Measurements from ENCODE around the gene CEACAM6. TPM values are rescaled to one million over a fixed set of nuclear protein-coding genes. Genes with fewer than 3 reads are reported as not detected.
"Not testable (repeated sequence)": the region's sequence is repeated elsewhere in the genome, so short reads cannot be mapped to it uniquely, and the experiment has no call there.

Gene CEACAM6
- polyA plus RNA-seq, 6 donors from 2014 or later = not detected

DNA sequence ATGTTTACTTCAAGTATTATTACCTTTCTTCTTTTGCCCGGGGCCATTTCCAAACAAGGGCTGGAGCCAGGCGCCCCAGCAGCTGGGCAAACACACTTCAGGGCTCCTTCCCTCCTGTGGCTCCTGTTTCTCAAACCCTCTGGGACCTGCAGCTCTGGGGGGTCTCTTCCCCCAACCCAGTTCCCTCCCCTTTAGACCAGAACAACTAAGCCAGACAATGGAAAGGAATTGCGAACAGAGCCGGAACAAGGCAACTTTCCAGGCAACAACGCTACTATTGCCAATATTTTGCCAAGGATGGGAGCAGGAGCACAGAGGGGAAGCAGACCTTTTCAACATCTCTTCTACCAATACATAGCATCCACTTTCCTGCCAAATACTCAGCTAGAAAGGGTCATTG lies 33.7 kb downstream of the CEACAM6 start:
- H3K36me3 Mint-ChIP-seq; H3K4me3 Mint-ChIP-seq; ATAC-seq (ENCODE audit: low read depth in 2 of 2); DNase-seq; H3K9me3 Mint-ChIP-seq; H3K27ac Mint-ChIP-seq: not testable (repeated sequence)
- peaks cover 9 to 51% (median 50%) of the 10 kb centered on the region in 3 donors for H3K27me3 Mint-ChIP-seq
- peaks cover 18 to 25% (median 19%) of the 10 kb centered on the region in 3 donors for H3K4me1 Mint-ChIP-seq

DNA sequence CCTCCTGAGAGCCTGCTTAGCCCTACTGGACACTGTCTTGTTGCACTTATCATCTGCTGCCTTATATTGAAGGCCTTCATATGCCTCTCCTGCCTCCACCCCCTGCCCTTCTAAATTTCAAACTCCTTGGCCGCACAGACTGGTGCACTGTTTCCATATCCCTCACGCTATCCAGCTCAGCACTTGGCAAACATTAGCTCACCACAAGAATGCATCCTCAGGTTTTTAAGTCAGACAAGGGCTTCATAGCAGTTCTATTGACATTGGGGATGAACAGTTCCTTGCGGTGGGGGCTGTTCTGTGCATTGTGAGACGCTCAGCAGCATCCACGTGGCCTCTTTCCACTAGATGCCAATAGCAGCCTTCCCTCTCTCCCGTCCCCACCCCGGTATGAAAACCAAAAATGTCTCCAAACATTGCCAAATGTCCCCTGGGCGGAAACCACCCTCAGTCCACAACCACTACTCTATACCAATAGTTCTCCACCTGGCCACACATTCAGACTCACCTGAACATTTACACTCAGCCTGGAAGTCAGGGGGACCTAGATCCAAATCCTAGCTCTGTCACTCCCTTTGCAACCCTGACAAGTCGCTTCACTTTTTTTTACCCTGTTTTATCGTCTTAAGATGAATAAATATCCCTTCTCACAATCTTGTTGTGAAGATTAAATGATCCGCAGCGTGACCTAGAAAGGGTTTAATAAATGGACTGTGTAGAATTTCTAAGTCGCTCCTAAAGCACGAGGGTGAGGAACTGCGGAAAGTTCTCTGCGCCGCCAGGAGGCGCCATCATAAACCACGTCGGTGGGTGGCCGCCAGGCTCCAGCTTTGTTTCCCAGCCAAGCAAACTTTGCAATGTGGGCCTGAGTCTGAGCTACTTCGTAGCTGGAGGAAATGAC lies 37.4 kb downstream of the CEACAM6 start:
- ATAC-seq (ENCODE audit: low read depth in 2 of 2) (peak; percentile 53 to 56), DNase-seq (peak; percentile 19)
- Mint-ChIP-seq H3K27me3 (peaks cover 10 to 43% (median 42%) of the 10 kb centered on the region in 3 donors), H3K9me3 (no peaks in the 10 kb centered on the region), H3K36me3 (no peaks in the 10 kb centered on the region), H3K4me1 (peaks cover 0 to 6% (median 6%) of the 10 kb centered on the region in 3 donors), H3K27ac (peak overlapping the region in 1 of 6 donors; percentile 38), H3K4me3 (peak overlapping the region in 1 of 8 donors; percentile 37)

DNA sequence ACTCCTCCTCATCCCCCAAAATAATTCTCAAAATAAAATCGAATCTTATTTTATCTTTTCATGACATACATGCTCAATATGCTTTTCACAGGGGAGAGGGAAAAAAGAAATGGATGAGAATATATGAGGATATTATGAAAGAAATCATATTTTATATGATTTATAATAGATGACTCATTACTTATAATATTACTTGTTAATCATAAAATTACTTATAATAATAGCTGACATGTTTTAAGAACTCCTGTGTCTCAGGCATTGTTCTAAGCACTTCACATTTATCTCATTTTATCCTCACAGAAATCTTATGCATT lies 38.0 kb downstream of the CEACAM6 start:
- Mint-ChIP-seq H3K4me1 (peaks cover 0 to 6% (median 6%) of the 10 kb centered on the region in 3 donors), H3K4me3 (no peak overlapping the region), H3K36me3 (no peaks in the 10 kb centered on the region), H3K27me3 (peaks cover 10 to 40% (median 40%) of the 10 kb centered on the region in 3 donors), H3K27ac (no peak overlapping the region), H3K9me3 (no peaks in the 10 kb centered on the region)
- DNase-seq (no peak), ATAC-seq (ENCODE audit: low read depth in 2 of 2) (no peak)

DNA sequence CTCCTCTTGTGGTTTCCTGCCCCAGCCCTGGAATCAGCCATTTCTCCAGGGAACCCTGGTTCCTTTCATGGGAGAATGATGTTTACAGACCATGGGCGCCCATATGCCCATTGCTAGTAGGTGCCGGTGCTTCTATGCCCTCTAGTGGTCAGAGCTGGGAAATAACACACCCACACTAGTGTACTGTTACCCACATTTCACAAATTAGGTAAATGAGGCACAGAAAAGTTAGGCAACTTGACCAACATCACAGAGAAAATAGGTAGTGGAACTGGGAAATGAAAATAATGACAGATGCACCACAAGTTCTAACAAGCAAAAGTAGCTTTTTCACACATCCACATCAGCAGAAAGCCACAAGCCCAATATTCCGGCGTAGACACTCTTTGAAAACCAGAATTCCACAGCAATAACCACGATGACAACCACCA lies 39.7 kb downstream of the CEACAM6 start:
- Mint-ChIP-seq H3K27me3 (peaks cover 10 to 33% (median 30%) of the 10 kb centered on the region in 3 donors), H3K27ac (peak overlapping the region in 1 of 6 donors; percentile 71), H3K4me1 (peaks cover 0 to 6% (median 6%) of the 10 kb centered on the region in 3 donors), H3K4me3 (no peak overlapping the region), H3K9me3 (no peaks in the 10 kb centered on the region), H3K36me3 (no peaks in the 10 kb centered on the region)
- ATAC-seq (ENCODE audit: low read depth in 2 of 2) (peak; percentile 91 to 96), DNase-seq (peak; percentile 53)

DNA sequence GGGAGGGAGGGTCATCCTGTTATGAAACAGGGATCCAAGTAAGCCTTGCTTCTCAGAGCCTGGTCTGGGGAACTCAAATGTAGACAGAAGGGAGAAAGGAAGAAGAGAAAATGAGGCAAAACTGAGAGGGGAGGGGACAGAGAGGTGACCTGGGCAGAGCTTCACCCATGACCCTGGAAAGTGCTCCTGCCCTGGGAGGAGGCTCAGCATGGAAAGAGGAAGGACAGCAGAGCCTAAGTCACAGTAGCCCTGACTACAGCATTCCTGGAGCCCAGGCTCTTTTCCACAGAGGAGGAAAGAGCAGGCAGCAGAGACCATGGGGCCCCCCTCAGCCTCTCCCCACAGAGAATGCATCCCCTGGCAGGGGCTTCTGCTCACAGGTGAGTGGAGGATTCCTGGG lies 41.0 kb downstream of the CEACAM6 start, which contains the start of gene CEACAM3:
TSS of gene CEACAM3 (plus strand) at position 226 of the 400 bp plus-strand sequence. CDS start at position 317, 91 bp downstream.
- DNase-seq (no peak), ATAC-seq (ENCODE audit: low read depth in 2 of 2) (no peak)
- no peak within 1 kb of the TSS for H3K27ac Mint-ChIP-seq
- H3K4me1 Mint-ChIP-seq = peaks cover 2 to 12% (median 8%) of the 10 kb centered on the region in 3 donors
- peaks cover 10 to 33% (median 30%) of the 10 kb centered on the region in 3 donors for H3K27me3 Mint-ChIP-seq
- H3K9me3 Mint-ChIP-seq = no peaks in the 10 kb centered on the region
- no peak within 1 kb of the TSS for H3K4me3 Mint-ChIP-seq
- H3K36me3 Mint-ChIP-seq = no peaks in the 10 kb centered on the region

GRCh38 chr19:41796901-41797300 lies 41.6 kb downstream of the CEACAM6 start:
- Mint-ChIP-seq H3K36me3 (no peaks in the 10 kb centered on the region), H3K27me3 (peaks cover 10 to 30% (median 25%) of the 10 kb centered on the region in 3 donors), H3K27ac (no peak overlapping the region), H3K9me3 (no peaks in the 10 kb centered on the region), H3K4me3 (no peak overlapping the region), H3K4me1 (peaks cover 7 to 17% (median 14%) of the 10 kb centered on the region in 3 donors)
- DNase-seq = no peak
- no peak for ATAC-seq (ENCODE audit: low read depth in 2 of 2)

GRCh38 chr19:41799444-41800000 lies 44.2 kb downstream of the CEACAM6 start:
- Mint-ChIP-seq H3K4me1 (peaks cover 23 to 34% (median 30%) of the 10 kb centered on the region in 3 donors), H3K4me3 (no peak overlapping the region), H3K27me3 (peaks cover 5 to 16% (median 12%) of the 10 kb centered on the region in 3 donors), H3K9me3 (no peaks in the 10 kb centered on the region), H3K27ac (peak overlapping the region in 1 of 6 donors; percentile 60), H3K36me3 (no peaks in the 10 kb centered on the region)
- ATAC-seq (ENCODE audit: low read depth in 2 of 2) (no peak), DNase-seq (no peak)

GRCh38 chr19:41801031-41801430 lies 45.7 kb downstream of the CEACAM6 start:
- H3K27me3 Mint-ChIP-seq = peaks cover 0 to 6% (median 5%) of the 10 kb centered on the region in 3 donors
- peak overlapping the region in 5 of 6 donors; percentile 33 to 94 (median 76) for H3K27ac Mint-ChIP-seq
- DNase-seq (no peak), ATAC-seq (ENCODE audit: low read depth in 2 of 2) (no peak)
- H3K9me3 Mint-ChIP-seq = no peaks in the 10 kb centered on the region
- H3K4me3 Mint-ChIP-seq = peak overlapping the region in 3 of 8 donors; percentile 32 to 45 (median 38)
- no peaks in the 10 kb centered on the region for H3K36me3 Mint-ChIP-seq
- H3K4me1 Mint-ChIP-seq = peaks cover 28 to 37% (median 30%) of the 10 kb centered on the region in 3 donors

DNA sequence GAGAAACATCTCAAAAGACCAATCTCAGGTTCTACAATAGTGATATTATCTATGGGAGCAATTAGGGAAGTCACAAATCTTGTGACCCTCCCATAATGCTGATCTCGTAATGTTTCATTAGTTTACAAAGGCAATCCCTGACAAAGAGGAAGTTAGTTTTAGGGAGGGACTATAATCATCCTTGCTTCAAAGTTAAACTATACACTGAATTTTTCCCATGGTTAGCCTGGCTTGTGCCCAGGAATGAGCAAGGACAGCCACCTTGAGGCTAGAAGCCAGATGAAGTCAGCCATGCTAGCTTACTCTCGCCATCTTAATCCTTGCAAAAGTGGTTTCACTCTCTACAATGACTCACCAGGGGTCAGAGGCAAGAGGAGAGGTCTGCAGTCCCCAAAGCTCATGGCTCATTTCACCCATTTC lies 46.5 kb downstream of the CEACAM6 start:
- ATAC-seq (ENCODE audit: low read depth in 2 of 2) = peak; percentile 89 to 90
- Mint-ChIP-seq H3K4me3 (peak overlapping the region in 6 of 8 donors; percentile 23 to 83 (median 62)), H3K4me1 (peaks cover 28 to 37% (median 30%) of the 10 kb centered on the region in 3 donors), H3K27me3 (no peaks in the 10 kb centered on the region), H3K9me3 (no peaks in the 10 kb centered on the region), H3K36me3 (no peaks in the 10 kb centered on the region), H3K27ac (peak overlapping the region; percentile 76 to 94 (median 86))
- DNase-seq = peak; percentile 48

DNA sequence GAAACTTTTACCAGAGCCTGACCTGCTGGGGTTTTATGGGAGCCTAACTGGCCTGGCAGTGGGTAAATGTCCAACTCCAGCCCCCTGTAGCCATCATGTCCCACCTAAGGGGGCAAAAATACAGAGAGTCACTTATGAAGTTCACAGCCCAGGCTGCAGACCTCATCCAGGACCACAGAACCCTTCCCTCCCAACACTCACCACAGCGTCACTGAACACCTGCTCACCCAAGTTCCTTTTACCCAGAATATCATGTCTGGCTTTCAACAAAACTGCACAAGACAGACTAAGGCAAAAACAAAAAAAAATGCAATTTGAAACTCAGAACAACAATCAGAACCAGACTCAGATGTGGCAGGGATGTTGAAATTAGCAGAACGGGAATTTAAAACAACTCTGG lies 47.4 kb downstream of the CEACAM6 start:
- Mint-ChIP-seq H3K9me3 (no peaks in the 10 kb centered on the region), H3K27me3 (no peaks in the 10 kb centered on the region), H3K27ac (peak overlapping the region; percentile 51 to 94 (median 87)), H3K4me3 (peak overlapping the region in 5 of 8 donors; percentile 4 to 57 (median 23)), H3K4me1 (peaks cover 28 to 37% (median 30%) of the 10 kb centered on the region in 3 donors), H3K36me3 (no peaks in the 10 kb centered on the region)
- DNase-seq (peak; percentile 27), ATAC-seq (ENCODE audit: low read depth in 2 of 2) (peak; percentile 63 to 68)

GRCh38 chr19:41804336-41804735 lies 49.0 kb downstream of the CEACAM6 start:
- no peaks in the 10 kb centered on the region for H3K27me3 Mint-ChIP-seq
- no peak for ATAC-seq (ENCODE audit: low read depth in 2 of 2)
- H3K27ac Mint-ChIP-seq = peak overlapping the region in 3 of 6 donors; percentile 17 to 76 (median 74)
- peaks cover 30 to 37% (median 30%) of the 10 kb centered on the region in 3 donors for H3K4me1 Mint-ChIP-seq
- no peaks in the 10 kb centered on the region for H3K9me3 Mint-ChIP-seq
- H3K36me3 Mint-ChIP-seq = no peaks in the 10 kb centered on the region
- peak; percentile 14 for DNase-seq
- H3K4me3 Mint-ChIP-seq = peak overlapping the region in 1 of 8 donors; percentile 22

DNA sequence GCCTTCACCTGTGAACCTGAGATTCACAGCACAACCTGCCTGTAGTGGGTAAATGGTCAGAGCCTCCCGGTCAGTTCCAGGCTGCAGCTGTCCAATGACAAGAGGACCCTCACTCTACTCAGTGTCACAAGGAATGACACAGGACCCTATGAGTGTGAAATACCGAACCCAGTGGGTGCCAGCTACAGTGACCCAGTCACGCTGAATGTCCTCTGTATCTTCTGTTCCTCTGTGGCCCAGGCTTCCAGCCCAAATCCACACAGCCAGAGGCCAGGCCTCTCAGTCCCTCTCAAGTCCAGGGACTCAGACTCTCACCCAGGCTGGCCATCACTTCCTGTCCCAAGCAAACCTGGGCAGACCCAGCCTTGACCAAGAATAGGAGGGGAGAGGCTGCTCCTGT lies 51.8 kb downstream of the CEACAM6 start:
- Mint-ChIP-seq H3K9me3 (no peaks in the 10 kb centered on the region), H3K36me3 (no peaks in the 10 kb centered on the region), H3K4me1 (peaks cover 38 to 45% (median 41%) of the 10 kb centered on the region in 3 donors), H3K4me3 (no peak overlapping the region), H3K27ac (no peak overlapping the region), H3K27me3 (no peaks in the 10 kb centered on the region)
- ATAC-seq (ENCODE audit: low read depth in 2 of 2) = no peak
- no peak for DNase-seq

- Mint-ChIP-seq H3K4me1 (peaks cover 30 to 34% (median 32%) of the 10 kb centered on the region in 3 donors), H3K4me3 (no peak overlapping the region), H3K27ac (peak overlapping the region in 1 of 6 donors; percentile 37), H3K36me3 (no peaks in the 10 kb centered on the region), H3K27me3 (no peaks in the 10 kb centered on the region), H3K9me3 (no peaks in the 10 kb centered on the region)
- ATAC-seq (ENCODE audit: low read depth in 2 of 2) = no peak
- DNase-seq = no peak
Observed at GRCh38 chr19:41808663-41809566, 53.6 kb downstream of the CEACAM6 start.

Data from naive B cell (primary cell).